Fibroblast of the aortic adventitia (primary cell): ENCODE results near the gene RNF187. TPM values are rescaled to one million over a fixed set of nuclear protein-coding genes. Genes with fewer than 3 reads are reported as not detected.

ENCODE experiments used
- DNase-seq: peaks from one replicate; pipeline ENCODE4 v3.0.0-alpha.2; 2010; ENCODE audit warnings: low read depth
- H3K4me3 ChIP-seq: 2 replicates; pipeline ENCODE4 v1.5.1; 2011; ENCODE audit warnings: low read depth, mild to moderate bottlenecking, control low read depth, low read length, moderate library complexity
- total RNA-seq: library from RNA; depleted of rRNA; stranded (reverse); fragments of >200 nt; gene quantifications from 2 replicates; pipeline ENCODE4 v1.2.3, GENCODE V29; 2012; ENCODE audit warnings: low replicate concordance
- TF ChIP-seq, protein P1 (sequence below): IDR thresholded peaks from 2 replicates; pipeline ENCODE4 v1.5.1; 2011; ENCODE audit warnings: mild to moderate bottlenecking, low read length, control low read depth, inconsistent platforms; ENCODE audit not compliant: insufficient read depth

Gene RNF187
- total RNA-seq, 1 donor = 39.8 TPM

DNA sequence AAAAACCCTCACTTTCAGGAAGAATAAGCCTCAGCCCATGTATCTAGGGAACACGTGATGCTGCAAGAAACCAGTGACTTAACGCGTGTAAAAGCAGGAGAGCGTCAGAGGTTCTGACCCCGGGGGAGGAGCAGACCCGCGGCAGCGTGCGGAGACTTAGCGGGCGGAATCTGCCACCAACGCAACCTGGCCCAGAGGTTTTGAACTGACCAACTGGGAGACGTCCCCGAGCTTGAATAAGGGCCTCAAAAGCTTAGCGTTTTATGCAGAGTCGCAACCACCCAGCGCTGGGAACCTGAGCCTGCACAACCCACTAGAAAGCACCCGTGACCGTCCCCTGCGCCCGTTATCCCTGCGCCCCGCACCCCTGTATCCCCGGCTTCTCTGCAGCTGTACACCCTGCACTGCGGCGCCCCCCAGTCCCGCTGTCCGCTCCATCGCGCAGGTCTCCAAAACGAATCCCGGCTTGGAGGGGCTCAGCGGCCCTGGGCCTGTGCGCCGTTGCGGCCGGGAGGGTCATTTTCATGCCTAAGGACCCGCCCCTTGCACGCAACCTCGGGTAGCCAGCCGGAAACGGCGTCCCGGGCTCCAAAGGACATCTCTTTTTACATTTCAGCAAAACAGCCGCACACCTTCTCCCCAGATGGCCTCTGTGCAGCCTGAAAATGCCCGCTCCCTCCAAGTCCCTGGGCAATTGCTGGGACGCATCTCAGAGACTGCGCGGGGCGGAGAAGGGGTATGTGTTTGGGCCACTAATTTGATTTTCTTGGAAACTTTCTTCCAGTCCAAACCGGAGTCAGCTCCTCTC lies 41.1 kb upstream of the RNF187 start:
- peak overlapping the region; percentile 49 for H3K4me3 ChIP-seq
- DNase-seq = peak; percentile 57
- TF ChIP-seq, protein P1, sequence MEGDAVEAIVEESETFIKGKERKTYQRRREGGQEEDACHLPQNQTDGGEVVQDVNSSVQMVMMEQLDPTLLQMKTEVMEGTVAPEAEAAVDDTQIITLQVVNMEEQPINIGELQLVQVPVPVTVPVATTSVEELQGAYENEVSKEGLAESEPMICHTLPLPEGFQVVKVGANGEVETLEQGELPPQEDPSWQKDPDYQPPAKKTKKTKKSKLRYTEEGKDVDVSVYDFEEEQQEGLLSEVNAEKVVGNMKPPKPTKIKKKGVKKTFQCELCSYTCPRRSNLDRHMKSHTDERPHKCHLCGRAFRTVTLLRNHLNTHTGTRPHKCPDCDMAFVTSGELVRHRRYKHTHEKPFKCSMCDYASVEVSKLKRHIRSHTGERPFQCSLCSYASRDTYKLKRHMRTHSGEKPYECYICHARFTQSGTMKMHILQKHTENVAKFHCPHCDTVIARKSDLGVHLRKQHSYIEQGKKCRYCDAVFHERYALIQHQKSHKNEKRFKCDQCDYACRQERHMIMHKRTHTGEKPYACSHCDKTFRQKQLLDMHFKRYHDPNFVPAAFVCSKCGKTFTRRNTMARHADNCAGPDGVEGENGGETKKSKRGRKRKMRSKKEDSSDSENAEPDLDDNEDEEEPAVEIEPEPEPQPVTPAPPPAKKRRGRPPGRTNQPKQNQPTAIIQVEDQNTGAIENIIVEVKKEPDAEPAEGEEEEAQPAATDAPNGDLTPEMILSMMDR = no peak

DNA sequence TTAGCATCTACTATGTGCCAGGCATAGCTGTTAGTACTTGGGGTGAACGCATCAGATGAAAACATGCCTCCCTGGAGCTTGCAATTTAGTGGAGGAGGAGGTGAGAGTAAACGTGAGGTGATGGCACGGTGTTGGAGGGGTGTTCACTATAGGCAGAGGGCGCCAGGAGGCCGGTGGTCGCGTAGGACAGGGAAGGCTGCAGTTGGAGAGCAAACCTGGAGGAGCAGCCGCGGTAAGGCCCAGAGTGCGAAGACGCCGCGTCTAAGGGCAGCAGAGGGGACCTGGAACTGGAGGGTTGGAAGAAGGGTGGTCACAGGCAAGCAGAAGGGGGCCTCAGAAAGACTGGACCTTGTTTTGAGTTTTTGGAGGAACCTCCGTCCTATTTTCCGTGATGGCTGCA lies 40.3 kb upstream of the RNF187 start:
- no peak overlapping the region for H3K4me3 ChIP-seq
- TF ChIP-seq, protein P1 = no peak
- no peak for DNase-seq

DNA sequence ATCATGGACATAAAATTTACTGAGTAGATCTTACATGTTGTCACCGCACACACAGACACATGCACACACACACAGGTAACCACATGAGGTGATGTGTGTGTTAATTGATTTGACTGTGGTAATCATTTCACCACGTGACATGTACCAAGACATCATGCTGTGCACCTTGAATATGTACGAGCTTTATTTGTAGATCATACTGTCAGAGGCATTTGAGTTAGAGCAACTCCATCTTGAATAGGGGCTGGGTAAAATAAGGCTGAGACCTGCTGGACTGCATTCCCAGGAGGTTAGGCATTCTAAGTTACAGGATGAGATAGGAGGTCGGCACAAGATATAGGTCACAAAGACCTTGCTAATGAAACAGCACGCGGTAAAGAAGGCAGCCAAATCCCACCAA lies 38.8 kb upstream of the RNF187 start:
- DNase-seq = no peak
- no peak overlapping the region for H3K4me3 ChIP-seq
- TF ChIP-seq, protein P1 = no peak

DNA sequence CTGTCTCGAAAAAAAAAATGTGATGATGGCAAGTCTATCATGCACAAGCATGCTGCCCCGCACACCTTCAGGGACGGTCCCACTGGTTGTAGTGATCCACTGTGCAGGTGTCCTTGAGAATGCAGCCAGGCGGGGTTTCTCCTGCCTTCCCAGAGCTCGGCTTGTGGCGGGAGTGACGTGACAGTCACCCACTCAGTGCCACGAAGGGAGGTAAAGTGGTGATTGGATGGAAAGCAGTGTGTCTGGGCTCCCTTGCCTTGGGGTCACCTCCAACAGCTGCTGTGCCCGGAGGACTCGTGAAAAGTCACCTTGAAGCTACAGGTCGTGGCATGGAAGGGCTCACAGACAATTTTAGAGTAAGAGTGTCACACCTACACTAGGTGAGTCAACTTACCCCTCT lies 37.0 kb upstream of the RNF187 start:
- DNase-seq = no peak
- H3K4me3 ChIP-seq = no peak overlapping the region
- TF ChIP-seq, protein P1 = no peak

DNA sequence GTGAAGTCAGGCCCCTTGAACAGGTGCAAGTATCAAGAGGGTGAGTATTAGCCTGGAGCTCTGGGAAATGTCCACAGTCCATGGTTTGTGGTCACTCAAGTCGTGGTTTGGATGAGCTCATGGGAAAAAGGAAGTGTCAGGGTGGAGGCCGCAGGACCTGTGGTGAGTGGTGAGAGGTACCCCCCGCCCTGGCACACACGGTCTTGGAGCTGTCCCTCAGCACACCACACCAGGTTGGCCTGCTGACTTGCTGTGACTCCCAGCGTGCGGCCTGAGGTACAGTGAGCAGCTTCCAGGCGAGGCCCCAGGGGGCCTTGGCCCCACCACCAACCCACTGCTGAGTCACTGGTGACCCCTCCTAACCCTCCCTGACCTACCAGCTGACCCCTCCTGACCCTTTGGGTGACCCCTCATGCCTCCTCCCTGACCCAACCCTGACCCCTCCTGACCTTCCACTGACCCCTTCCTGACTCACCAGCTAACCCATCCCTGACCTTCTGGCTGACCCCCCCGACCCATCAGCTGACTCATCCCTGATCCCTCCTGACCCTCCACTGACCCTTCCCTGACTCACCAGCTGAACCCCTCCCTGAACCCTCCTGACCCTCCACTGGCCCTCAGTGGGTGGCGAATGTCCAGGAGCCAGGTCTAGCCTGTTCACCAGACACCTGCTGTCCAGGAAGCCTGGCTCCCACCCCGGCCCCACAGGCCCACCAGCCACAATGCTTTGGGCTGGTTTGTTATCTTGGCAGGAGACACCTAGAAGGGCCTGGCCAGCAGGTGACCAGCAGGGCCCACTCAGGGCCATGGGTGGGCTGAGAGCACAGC lies 34.8 kb upstream of the RNF187 start:
- no peak overlapping the region for H3K4me3 ChIP-seq
- TF ChIP-seq, protein P1 = no peak
- DNase-seq = no peak

DNA sequence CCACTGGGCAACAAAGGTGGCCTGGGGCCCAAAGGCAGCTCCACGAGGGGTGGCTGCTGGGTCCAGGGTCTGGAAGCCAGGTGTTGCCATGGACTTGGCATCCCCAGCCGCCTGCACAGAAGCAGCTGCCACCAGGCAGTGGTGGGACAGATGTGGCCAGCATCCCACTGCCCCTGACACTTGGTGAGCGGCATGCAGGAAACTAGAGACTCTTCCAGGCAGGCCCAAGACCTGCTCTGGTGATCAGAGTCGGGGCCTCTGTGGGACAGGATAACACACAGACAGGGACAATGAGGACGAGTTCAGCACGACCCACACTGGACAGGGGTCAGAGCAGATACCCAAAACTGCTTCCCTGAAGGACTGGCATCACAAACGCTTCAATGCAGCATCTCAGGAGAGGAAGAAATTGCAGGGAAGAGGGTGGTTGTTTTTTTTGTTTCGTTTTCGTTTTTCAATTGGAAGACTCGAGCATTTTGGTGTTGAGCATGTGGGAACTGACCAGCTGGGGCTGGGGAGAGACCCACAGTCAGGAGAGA lies 34.1 kb upstream of the RNF187 start:
- no peak for DNase-seq
- TF ChIP-seq, protein P1 = no peak

More for the DNA sequence above, 34.1 kb upstream of the RNF187 start:
- no peak overlapping the region for H3K4me3 ChIP-seq
